ENCODE measurements around the gene TSPAN14.

- TF ChIP-seq POLR2AphosphoS5 (IDR thresholded peaks at IDR 0.05) (no peak), CTCF (IDR thresholded peaks at IDR 0.05) (no peak)
Measured at GRCh38 chr10:80498078-80498832, 44.1 kb downstream of the TSPAN14 start.

Measured in esophagus muscularis mucosa (tissue), 3 donors.